GM18861 (cell line): ENCODE measurements around the gene STIM1.
"Not testable (repeated sequence)": the region's sequence is repeated elsewhere in the genome, so short reads cannot be mapped to it uniquely, and the experiment has no call there.

Experiments
- ATAC-seq: cut with Tn5 transposase; IDR thresholded peaks from one replicate; pipeline ENCODE4 v1.9.1; 2021; ENCODE audit not compliant: unreplicated experiment

STIM1 gene

DNA sequence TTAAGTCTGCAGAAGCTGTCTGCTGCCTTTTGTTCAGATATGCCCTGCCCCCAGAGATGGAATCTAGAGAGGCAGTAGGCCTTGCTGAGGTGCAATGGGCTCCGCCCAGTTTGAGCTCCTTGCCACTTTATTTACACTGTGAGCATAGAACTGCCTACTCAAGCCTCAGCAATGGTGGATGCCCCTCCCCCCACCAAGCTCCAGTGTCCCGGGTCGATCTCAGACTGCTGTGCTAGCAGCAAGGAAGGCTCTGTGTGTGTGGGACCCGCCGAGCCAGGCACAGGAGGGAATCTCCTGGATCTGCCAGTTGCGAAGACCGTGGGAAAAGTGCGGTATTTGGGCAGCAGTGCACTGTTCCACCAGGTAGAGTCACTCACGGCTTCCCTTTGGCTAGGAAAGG, 161.1 kb downstream of the STIM1 start:
- not testable (repeated sequence) for ATAC-seq

DNA sequence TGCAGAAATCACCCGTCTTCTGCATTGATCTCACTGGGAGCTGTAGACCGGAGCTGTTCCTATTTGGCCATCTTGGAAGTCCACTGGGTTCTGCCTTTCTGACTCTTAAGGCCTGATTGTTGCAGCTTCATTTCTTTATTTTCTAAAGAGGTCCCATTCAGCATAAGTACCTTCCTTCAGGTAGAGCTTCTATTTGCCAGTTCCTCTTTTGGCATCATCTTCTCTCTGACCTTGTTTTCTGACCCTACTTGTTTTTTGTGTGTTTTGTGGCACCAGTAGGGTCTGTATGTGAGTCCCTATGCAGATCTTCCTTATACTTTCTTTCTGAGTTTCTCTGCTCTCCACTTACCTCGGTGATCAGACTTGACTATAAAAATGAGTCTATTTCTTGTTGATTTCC, 161.7 kb downstream of the STIM1 start:
- ATAC-seq: no peak

DNA sequence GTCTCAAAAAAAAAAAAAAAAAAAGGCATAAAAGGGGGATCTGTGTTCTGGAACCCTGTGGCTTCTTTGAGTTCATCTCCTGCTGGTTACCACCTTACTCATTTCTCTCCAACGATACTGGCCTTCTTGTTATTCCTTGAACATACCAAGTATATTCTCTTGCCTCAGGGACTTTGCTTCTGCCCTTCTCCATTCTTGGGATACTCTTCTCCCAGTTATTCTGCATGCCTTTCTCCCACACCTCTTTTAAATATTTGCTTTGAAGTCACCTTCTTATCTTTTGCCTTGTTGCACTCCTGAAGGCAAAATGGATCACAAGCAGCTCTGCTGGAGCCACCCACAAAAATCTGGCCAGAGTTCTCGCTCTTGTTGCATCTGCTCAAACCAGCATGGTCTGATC, 163.2 kb downstream of the STIM1 start:
- ATAC-seq: no peak

DNA sequence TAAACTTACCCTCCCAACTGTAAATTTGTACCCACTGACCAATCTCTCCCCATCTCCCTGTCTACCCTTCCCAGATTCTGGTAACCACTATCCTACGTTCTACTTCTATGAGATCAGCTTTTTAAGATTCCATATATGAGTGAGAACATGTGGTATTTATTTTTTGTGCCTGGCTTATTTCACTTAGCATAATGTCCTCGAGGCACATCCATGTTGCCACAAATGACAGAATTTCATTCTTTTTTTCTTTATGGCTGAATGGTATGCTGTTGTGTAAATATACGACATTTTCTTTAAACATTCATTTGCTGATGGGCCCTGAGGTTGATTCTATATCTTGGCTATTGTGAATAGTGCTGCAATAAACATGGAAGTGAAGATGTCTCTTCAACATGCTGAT, 164.4 kb downstream of the STIM1 start:
- no peak for ATAC-seq

GRCh38 chr11:4022669-4023068, 167.2 kb downstream of the STIM1 start:
- no peak for ATAC-seq

DNA sequence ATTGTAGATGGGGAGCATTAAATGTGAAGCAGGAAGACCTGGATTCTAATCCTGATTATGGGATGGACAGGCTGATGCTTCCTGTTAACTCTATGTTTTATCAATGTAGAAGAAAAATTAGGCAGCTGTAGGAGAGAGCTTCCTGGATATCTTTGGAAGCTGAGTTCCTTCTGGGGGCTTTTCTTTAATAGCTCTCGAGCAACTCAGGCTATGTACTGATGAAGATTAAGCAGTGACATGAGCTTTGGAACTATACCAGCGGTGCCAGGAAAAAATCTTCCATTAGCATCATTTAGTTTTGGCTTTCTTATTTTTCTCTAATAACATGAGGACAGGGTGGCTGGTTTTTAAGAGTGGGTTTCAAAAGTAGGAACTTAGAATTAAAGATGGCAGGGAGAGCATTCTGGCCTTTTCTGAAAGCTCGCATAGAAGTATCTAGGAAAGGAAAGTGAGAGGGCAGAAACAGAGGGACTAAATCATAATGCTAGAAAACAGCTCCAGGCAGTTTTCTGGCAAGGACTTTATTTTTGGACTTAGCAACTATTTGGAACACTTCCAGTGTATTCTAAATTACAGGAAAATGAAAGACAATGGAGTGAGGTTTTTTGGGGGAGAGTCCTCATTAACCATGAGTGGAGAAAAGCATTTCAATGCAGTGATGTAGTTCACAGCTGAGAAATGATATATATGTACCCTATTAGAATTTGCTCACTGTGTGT, 169.9 kb downstream of the STIM1 start:
- no peak for ATAC-seq

- no peak for ATAC-seq
These were observed 170.5 kb downstream of the STIM1 start for GRCh38 chr11:4025967-4026324.

DNA sequence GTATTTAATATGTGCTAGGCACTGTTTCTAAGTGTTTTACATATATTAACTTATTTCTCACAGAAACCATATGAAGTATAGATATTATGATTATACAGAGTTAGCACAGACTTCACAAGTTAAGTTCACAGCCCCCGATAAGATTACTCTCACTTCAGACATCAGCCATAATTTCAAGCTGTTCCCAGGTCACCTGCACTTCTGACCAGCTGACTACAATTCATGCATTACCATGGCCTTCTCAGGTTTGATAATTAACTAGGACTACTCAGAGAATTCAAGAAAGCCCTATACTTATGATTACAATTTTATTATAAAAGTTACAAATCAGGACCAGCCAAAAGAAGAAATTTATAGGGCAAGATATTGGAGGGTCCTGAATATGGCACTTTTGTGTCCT, 170.9 kb downstream of the STIM1 start:
- no peak for ATAC-seq

DNA sequence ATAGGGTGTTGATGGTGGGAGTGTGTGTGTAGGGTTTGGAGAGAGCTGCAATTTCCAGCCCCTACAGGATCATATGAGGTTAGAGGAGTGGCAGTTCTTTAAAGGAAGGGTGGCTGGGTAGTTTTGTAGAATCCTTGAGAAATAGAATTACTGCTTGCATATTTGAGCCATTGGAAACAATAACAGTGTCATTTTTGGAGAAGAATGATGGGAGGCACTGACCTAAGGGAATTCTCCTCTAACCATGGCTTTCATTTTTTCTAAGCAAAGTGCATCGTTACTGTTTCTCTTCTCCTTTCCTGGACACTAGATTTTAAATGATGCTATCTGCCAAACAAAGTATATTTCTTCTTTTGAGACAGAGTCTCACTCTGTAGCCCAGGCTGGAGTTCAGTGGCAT, 172.3 kb downstream of the STIM1 start:
- ATAC-seq: no peak

DNA sequence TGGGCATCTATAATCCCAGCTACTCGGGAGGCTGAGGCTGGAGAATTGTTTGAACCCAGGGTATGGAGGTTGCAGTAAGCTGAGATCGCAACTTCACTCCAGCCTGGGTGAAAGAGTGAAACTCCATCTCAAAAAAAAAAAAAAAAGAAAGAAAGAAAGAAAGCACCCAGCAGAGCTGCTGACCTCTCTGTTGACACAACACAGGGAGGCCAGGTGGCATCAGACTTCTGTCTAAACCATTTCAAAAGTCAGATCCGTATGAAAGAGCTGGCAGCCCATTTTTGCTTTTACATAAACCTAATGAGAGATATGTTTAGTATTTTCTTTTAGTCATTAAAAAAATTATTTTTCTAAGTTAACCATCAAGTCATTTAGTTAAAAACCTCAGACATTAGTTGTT, 174.7 kb downstream of the STIM1 start:
- no peak for ATAC-seq

- no peak for ATAC-seq
These were observed 176.6 kb downstream of the STIM1 start for GRCh38 chr11:4032097-4032496.

- no peak for ATAC-seq
These were observed 180.5 kb downstream of the STIM1 start for GRCh38 chr11:4035985-4036384.

GRCh38 chr11:4039011-4039410, 183.5 kb downstream of the STIM1 start:
- ATAC-seq: no peak

DNA sequence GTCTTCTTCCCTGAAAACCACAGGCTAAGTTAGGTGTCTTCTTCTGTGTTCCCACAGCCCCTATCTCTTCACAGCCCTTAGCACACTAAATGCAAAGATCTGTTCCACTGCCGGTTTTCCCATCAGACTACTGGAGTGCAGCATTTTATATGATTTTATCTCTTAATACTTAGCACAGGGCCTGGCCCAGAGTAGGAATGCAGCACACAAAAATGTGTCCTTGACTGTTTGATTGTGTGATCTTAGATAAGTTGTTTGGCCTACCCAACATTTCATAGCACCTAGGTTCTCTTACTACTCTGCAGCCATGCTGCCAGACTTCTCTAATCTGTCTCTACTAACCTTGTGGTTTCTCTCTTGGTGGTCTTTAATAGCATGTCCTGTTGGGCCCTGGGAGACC, 185.0 kb downstream of the STIM1 start:
- ATAC-seq: no peak

DNA sequence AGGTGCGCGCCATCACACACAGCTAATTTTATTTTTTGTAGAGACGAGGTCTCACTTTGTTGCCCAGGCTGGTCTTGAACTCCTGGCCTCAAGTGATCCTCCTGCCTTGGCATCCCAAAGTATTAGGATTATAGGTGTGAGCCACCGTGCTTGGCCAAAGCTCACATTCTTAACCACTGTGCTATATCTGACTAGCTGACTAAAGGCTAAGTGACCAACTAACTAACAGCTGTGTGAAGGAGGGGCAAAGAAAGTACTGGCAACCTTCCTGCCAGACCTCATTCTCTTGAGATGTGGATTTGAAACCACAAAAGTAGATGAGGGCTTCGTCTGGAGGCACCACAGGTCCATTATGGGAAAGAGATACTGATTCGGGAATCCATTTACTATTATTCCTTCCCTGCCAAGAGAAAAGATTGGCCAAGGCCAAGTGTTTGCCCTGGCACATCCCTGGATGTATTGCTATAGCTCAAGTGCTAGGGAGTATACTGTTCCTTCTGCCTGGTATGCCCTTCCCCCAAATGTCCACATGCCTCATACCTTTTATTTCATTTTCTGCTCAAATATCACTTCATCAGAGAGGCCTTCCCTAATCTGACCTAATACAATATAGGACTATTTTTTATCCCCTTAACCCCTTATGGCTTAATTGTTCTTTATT, 186.4 kb downstream of the STIM1 start:
- no peak for ATAC-seq

- ATAC-seq: no peak
These were observed 189.6 kb downstream of the STIM1 start for GRCh38 chr11:4044976-4045646.

- ATAC-seq: no peak
These were observed 192.9 kb downstream of the STIM1 start for GRCh38 chr11:4048340-4048739.

DNA sequence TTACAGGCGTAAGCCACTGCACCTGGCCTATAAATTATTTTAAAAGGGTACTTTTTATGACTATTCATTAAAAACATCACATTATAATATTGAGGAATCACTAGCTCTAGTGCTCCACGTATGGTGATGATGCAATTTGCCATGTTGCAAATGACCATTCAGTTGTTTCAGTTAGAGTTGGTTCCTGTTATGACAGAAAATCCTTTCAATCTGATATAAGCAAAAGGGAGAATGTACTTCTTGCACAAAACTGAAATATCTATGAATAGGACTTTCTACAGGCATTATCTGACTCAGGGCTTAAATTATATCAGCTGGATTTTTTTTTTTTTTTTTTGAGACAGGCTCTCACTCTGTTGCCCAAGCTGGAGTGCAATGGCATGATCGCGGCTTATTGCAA, 193.5 kb downstream of the STIM1 start:
- no peak for ATAC-seq

DNA sequence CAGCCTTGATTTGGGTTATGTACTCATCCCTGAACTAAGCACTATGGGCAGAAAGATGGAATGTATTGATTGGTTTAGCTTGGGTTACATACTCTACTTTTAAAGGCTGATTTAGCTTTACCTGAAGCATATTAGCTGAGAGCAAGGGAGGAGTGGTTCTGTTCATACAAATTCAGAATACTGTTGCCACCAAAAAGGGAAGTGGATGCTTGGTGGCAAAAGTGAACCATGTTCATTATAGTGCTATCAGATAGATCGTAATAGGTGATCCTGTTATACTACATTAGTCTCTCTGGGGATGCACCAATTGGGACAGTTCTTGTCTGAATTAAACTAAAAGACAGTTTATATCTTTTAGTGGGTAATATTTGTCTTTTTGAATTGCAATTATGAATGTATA, 194.7 kb downstream of the STIM1 start:
- no peak for ATAC-seq

DNA sequence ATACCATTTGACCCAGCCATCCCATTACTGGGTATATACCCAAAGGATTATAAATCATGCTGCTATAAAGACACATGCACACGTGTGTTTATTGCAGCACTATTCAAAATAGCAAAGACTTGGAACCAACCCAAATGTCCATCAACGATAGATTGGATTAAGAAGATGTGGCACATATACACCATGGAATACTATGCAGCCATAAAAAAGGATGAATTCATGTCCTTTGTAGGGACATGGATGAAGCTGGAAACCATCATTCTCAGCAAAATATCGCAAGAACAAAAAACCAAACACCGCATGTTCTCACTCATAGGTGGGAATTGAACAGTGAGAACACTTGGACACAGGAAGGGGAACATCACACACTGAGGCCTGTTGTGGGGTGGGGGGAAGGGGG, 197.7 kb downstream of the STIM1 start:
- not testable (repeated sequence) for ATAC-seq

- no peak for ATAC-seq
These were observed 199.2 kb downstream of the STIM1 start for GRCh38 chr11:4054643-4055042.

GRCh38 chr11:4059424-4059823, 204.0 kb downstream of the STIM1 start:
- no peak for ATAC-seq
